ENCODE results near the gene TAS2R7.
"Not testable (repeated sequence)": the region's sequence is repeated elsewhere in the genome, so short reads cannot be mapped to it uniquely, and the experiment has no call there.

TAS2R7 gene

GRCh38 chr12:10802587-10802986 is at the start of gene TAS2R7:
Gene TAS2R7 (minus strand): TSS chr12:10802627. CDS start chr12:10802570, 57 bp downstream.
- no peak for DNase-seq (ENCODE audit: low read depth in 2 of 3, low spot score in 1 of 3)

GRCh38 chr12:10851243-10851858 is 48.9 kb upstream of the TAS2R7 start:
- DNase-seq (ENCODE audit: low read depth in 2 of 3, low spot score in 1 of 3), result no peak

- no peak for DNase-seq (ENCODE audit: low read depth in 2 of 3, low spot score in 1 of 3)
Measured at GRCh38 chr12:10849425-10849878, 47.0 kb upstream of the TAS2R7 start, which contains the start of gene PRR4. Gene PRR4 (minus strand): TSS chr12:10849475. CDS start chr12:10849437, 38 bp downstream.

- DNase-seq (ENCODE audit: low read depth in 2 of 3, low spot score in 1 of 3), result no peak
Measured at GRCh38 chr12:10847744-10848143, 45.3 kb upstream of the TAS2R7 start.

GRCh38 chr12:10842862-10843261 is 40.4 kb upstream of the TAS2R7 start:
- DNase-seq (ENCODE audit: low read depth in 2 of 3, low spot score in 1 of 3), result no peak

- no peak for DNase-seq (ENCODE audit: low read depth in 2 of 3, low spot score in 1 of 3)
Measured at GRCh38 chr12:10838461-10838860, 36.0 kb upstream of the TAS2R7 start.

GRCh38 chr12:10829994-10830393 is 27.6 kb upstream of the TAS2R7 start:
- no peak for DNase-seq (ENCODE audit: low read depth in 2 of 3, low spot score in 1 of 3)

GRCh38 chr12:10826258-10826657 is 23.8 kb upstream of the TAS2R7 start, which contains the start of gene TAS2R10:
Gene TAS2R10 (minus strand): TSS chr12:10826358. CDS start chr12:10826269, 89 bp downstream.
- DNase-seq (ENCODE audit: low read depth in 2 of 3, low spot score in 1 of 3), result no peak

GRCh38 chr12:10824957-10825356 is 22.5 kb upstream of the TAS2R7 start:
- no peak for DNase-seq (ENCODE audit: low read depth in 2 of 3, low spot score in 1 of 3)

GRCh38 chr12:10811883-10812536 is 9.6 kb upstream of the TAS2R7 start:
- DNase-seq (ENCODE audit: low read depth in 2 of 3, low spot score in 1 of 3), result no peak

GRCh38 chr12:10810068-10810467 is 7.6 kb upstream of the TAS2R7 start, which contains the start of gene TAS2R9:
Gene TAS2R9 (minus strand): TSS chr12:10810168. CDS start chr12:10810075, 93 bp downstream.
- DNase-seq (ENCODE audit: low read depth in 2 of 3, low spot score in 1 of 3), result no peak

GRCh38 chr12:10807186-10807585 is 4.8 kb upstream of the TAS2R7 start, which contains the start of gene TAS2R8:
Gene TAS2R8 (minus strand): TSS chr12:10807286. CDS start chr12:10806980, 306 bp downstream.
- DNase-seq (ENCODE audit: low read depth in 2 of 3, low spot score in 1 of 3), result no peak

- DNase-seq (ENCODE audit: low read depth in 2 of 3, low spot score in 1 of 3), result no peak
Measured at GRCh38 chr12:10801741-10802140, 686 bp downstream of the TAS2R7 start.

GRCh38 chr12:10794222-10794621 is 8.2 kb downstream of the TAS2R7 start:
- DNase-seq (ENCODE audit: low read depth in 2 of 3, low spot score in 1 of 3), result no peak

- DNase-seq (ENCODE audit: low read depth in 2 of 3, low spot score in 1 of 3), result not testable (repeated sequence)
Measured at GRCh38 chr12:10791769-10792168, 10.7 kb downstream of the TAS2R7 start.

GRCh38 chr12:10783252-10783651 is 19.2 kb downstream of the TAS2R7 start:
- DNase-seq (ENCODE audit: low read depth in 2 of 3, low spot score in 1 of 3), result no peak

GRCh38 chr12:10779103-10779502 is 23.3 kb downstream of the TAS2R7 start:
- no peak for DNase-seq (ENCODE audit: low read depth in 2 of 3, low spot score in 1 of 3)

- no peak for DNase-seq (ENCODE audit: low read depth in 2 of 3, low spot score in 1 of 3)
Measured at GRCh38 chr12:10771132-10771733, 31.2 kb downstream of the TAS2R7 start.

GRCh38 chr12:10759657-10760056 is 42.8 kb downstream of the TAS2R7 start:
- no peak for DNase-seq (ENCODE audit: low read depth in 2 of 3, low spot score in 1 of 3)

GRCh38 chr12:10756194-10756593 is 46.2 kb downstream of the TAS2R7 start:
- DNase-seq (ENCODE audit: low read depth in 2 of 3, low spot score in 1 of 3), result no peak

GRCh38 chr12:10753059-10753458 is 49.4 kb downstream of the TAS2R7 start:
- no peak for DNase-seq (ENCODE audit: low read depth in 2 of 3, low spot score in 1 of 3)

Data from stimulated activated CD4-positive, alpha-beta T cell treated with anti-CD3 and anti-CD28 coated beads, Interleukin-12 subunit alpha, Interleukin-12 subunit beta, amount 100 ng/mL, for 48 hours (primary cell).